ENCODE results near the gene HBD.

- TF ChIP-seq CTCF (IDR thresholded peaks at IDR 0.05) (no peak), POLR2AphosphoS5 (IDR thresholded peaks at IDR 0.05; ENCODE audit: insufficient read depth in 1 of 2, low read depth in 1 of 2) (no peak)
Measured at GRCh38 chr11:5240458-5240857, 6.2 kb upstream of the HBD start.

Measured in vagina (tissue), 2 donors.